IMR-90 (cell line): ENCODE measurements around the gene MBD1. TPM values are rescaled to one million over a fixed set of nuclear protein-coding genes. Genes with fewer than 3 reads are reported as not detected.

Source experiments
- ATAC-seq: fragments of 200-7000 bp; cut with Tn5 transposase; 2 replicates; pipeline ENCODE4 v1.9.1; 2020; ENCODE audit warnings: low read depth, mild to moderate bottlenecking, moderate library complexity
- BruUV-seq: library from RNA; stranded (reverse); fragments of 400-500 nt; replicated peaks from 2 replicates; lab custom pipeline; 2021; lab: Mats Ljungman, UMichigan
- CTCF ChIA-PET: fragments of 300-600 bp; formaldehyde crosslinking; extraction: SDS; loops from one replicate; lab custom pipeline; 2021; ENCODE audit warnings: antibody characterized with exemption; lab: Yijun Ruan, JAX
- POLR2A ChIA-PET: fragments of 300-600 bp; sonication (Branson Sonifier 250); formaldehyde crosslinking; loops from one replicate; lab custom pipeline; 2022; ENCODE audit warnings: antibody characterized with exemption; ENCODE audit not compliant: unreplicated experiment; lab: Charles Lee
- DNase-seq: peaks from one replicate; pipeline ENCODE4 v3.0.0; 2013
- H2AFZ ChIP-seq: replicated peaks from 2 replicates; pipeline ENCODE3; 2013; ENCODE audit warnings: low read length, mild to moderate bottlenecking; ENCODE audit not compliant: poor library complexity
- H2AK5ac ChIP-seq: 2 replicates; pipeline ENCODE4 v1.6.1; 2013; ENCODE audit warnings: low read depth, low read length, inconsistent platforms
- H2AK9ac ChIP-seq: replicated peaks from 2 replicates; pipeline ENCODE3; 2013; ENCODE audit warnings: mild to moderate bottlenecking, low read depth, low read length, moderate library complexity; ENCODE audit not compliant: poor library complexity
- H2BK120ac ChIP-seq: 2 replicates; pipeline ENCODE4 v1.6.1; 2013; ENCODE audit warnings: low read depth, low read length, inconsistent platforms
- H2BK15ac ChIP-seq: 3 replicates; pipeline ENCODE4 v1.6.1; 2013; ENCODE audit warnings: low read depth, low read length, inconsistent platforms
- H2BK20ac ChIP-seq: 2 replicates; pipeline ENCODE4 v1.6.1; 2013; ENCODE audit warnings: low read depth, mild to moderate bottlenecking, inconsistent platforms, low read length, moderate library complexity
- H2BK5ac ChIP-seq: 2 replicates; pipeline ENCODE4 v1.6.1; 2013; ENCODE audit warnings: mild to moderate bottlenecking, low read depth, low read length, inconsistent platforms; ENCODE audit not compliant: poor library complexity, severe bottlenecking
- H3K14ac ChIP-seq: replicated peaks from 2 replicates; pipeline ENCODE4 v1.6.1; 2013; ENCODE audit warnings: low read depth, low read length, inconsistent platforms
- H3K18ac ChIP-seq: 2 replicates; pipeline ENCODE4 v1.6.1; 2013; ENCODE audit warnings: low read depth, low read length, control low read depth
- H3K23ac ChIP-seq: 2 replicates; pipeline ENCODE4 v1.6.1; 2013; ENCODE audit warnings: low read depth, low read length, inconsistent platforms
- H3K27ac ChIP-seq: 2 replicates; pipeline ENCODE4 v1.5.1; 2013; ENCODE audit warnings: mild to moderate bottlenecking, control low read depth, low read length; ENCODE audit not compliant: insufficient read depth
- H3K27me3 ChIP-seq: 2 replicates; pipeline ENCODE4 v1.6.1; 2013; ENCODE audit warnings: low read length; ENCODE audit not compliant: control insufficient read depth, insufficient read depth
- H3K36me3 ChIP-seq: 2 replicates; pipeline ENCODE4 v1.6.1; 2013; ENCODE audit warnings: low read length, mixed read lengths; ENCODE audit not compliant: control insufficient read depth, insufficient read depth
- H3K4ac ChIP-seq: 2 replicates; pipeline ENCODE4 v1.6.1; 2013; ENCODE audit warnings: low read depth, low read length, inconsistent platforms
- H3K4me1 ChIP-seq: 2 replicates; pipeline ENCODE4 v1.6.1; 2013; ENCODE audit warnings: low read length, mixed read lengths; ENCODE audit not compliant: control insufficient read depth, insufficient read depth
- H3K4me2 ChIP-seq: 2 replicates; pipeline ENCODE4 v1.6.1; 2013; ENCODE audit warnings: low read depth, mild to moderate bottlenecking, control low read depth, low read length, moderate library complexity
- H3K4me3 ChIP-seq: 2 replicates; pipeline ENCODE4 v1.5.1; 2013; ENCODE audit warnings: low read depth, mild to moderate bottlenecking, control low read depth, low read length, moderate library complexity; ENCODE audit not compliant: insufficient read depth
- H3K56ac ChIP-seq: 2 replicates; pipeline ENCODE4 v1.6.1; 2013; ENCODE audit warnings: low read length, inconsistent platforms; ENCODE audit not compliant: insufficient read depth; ENCODE audit errors: extremely low read depth
- H3K79me1 ChIP-seq, 2 experiments: 2 replicates each; pipeline ENCODE4 v1.6.1; 2013; ENCODE audit warnings: low read length in 2 of 2, inconsistent platforms in 1 of 2, low read depth in 1 of 2
- H3K9ac ChIP-seq: 2 replicates; pipeline ENCODE4 v1.6.1; 2013; ENCODE audit warnings: low read depth, low read length, control low read depth
- H3K9me1 ChIP-seq: 2 replicates; pipeline ENCODE4 v1.6.1; 2013; ENCODE audit warnings: low read length, inconsistent platforms; ENCODE audit not compliant: insufficient read depth
- H3K9me3 ChIP-seq: 2 replicates; pipeline ENCODE4 v1.6.1; 2013; ENCODE audit warnings: low read length; ENCODE audit not compliant: control insufficient read depth, insufficient read depth
- H4K20me1 ChIP-seq: 2 replicates; pipeline ENCODE4 v1.6.1; 2013; ENCODE audit warnings: low read length, inconsistent platforms; ENCODE audit not compliant: insufficient read depth
- H4K5ac ChIP-seq: 2 replicates; pipeline ENCODE4 v1.6.1; 2013; ENCODE audit warnings: mild to moderate bottlenecking, low read depth, low read length, control low read depth
- H4K8ac ChIP-seq, 2 experiments: 2 replicates each; pipeline ENCODE4 v1.6.1; 2013; ENCODE audit warnings: low read depth in 2 of 2, low read length in 2 of 2, control low read depth in 1 of 2, inconsistent platforms in 1 of 2
- H4K91ac ChIP-seq: 2 replicates; pipeline ENCODE4 v1.6.1; 2013; ENCODE audit warnings: low read depth, low read length, inconsistent platforms; ENCODE audit not compliant: insufficient read depth
- BHLHE40 ChIP-seq: fragments of 150-350 bp; IDR thresholded peaks from 2 replicates; pipeline ENCODE4 v1.6.1; 2016; ENCODE audit warnings: mild to moderate bottlenecking, low read depth, low read length
- CEBPB ChIP-seq: IDR thresholded peaks from 2 replicates; pipeline ENCODE4 v1.6.1; 2012; ENCODE audit warnings: low read depth, low read length, improper control_type of control experiment
- CHD1 ChIP-seq: IDR thresholded peaks from 2 replicates; pipeline ENCODE4 v1.6.1; 2012; ENCODE audit warnings: low read depth, low read length, improper control_type of control experiment
- CTCF ChIP-seq: conservative IDR thresholded peaks from 2 replicates; pipeline ENCODE4 v1.5.1; 2012; ENCODE audit warnings: mild to moderate bottlenecking, low read depth, low read length, improper control_type of control experiment
- ELK1 ChIP-seq: fragments of 150-350 bp; IDR thresholded peaks from 2 replicates; pipeline ENCODE4 v1.6.1; 2016; ENCODE audit warnings: low read depth, mild to moderate bottlenecking, low read length, moderate library complexity, borderline replicate concordance
- FOS ChIP-seq: fragments of 150-350 bp; IDR thresholded peaks from 2 replicates; pipeline ENCODE4 v1.6.1; 2016; ENCODE audit warnings: low read depth, low read length
- MAFK ChIP-seq: IDR thresholded peaks from 2 replicates; pipeline ENCODE4 v1.6.1; 2012; ENCODE audit warnings: low read depth, low read length, improper control_type of control experiment
- MAZ ChIP-seq: IDR thresholded peaks from 2 replicates; pipeline ENCODE4 v1.6.1; 2012; ENCODE audit warnings: low read depth, mild to moderate bottlenecking, low read length, improper control_type of control experiment, moderate library complexity, borderline replicate concordance
- MXI1 ChIP-seq: IDR thresholded peaks from 2 replicates; pipeline ENCODE4 v1.6.1; 2012; ENCODE audit warnings: low read depth, mild to moderate bottlenecking, low read length, moderate library complexity, borderline replicate concordance
- NFE2L2 ChIP-seq: fragments of 150-350 bp; IDR thresholded peaks from 2 replicates; pipeline ENCODE4 v1.6.1; 2016; ENCODE audit warnings: low read depth, mild to moderate bottlenecking, low read length
- POLR2A ChIP-seq: IDR thresholded peaks from 2 replicates; pipeline ENCODE4 v1.6.1; 2012; ENCODE audit warnings: mild to moderate bottlenecking, low read depth, low read length
- RAD21 ChIP-seq: IDR thresholded peaks from 2 replicates; pipeline ENCODE4 v1.6.1; 2012; ENCODE audit warnings: low read length, improper control_type of control experiment
- RCOR1 ChIP-seq: IDR thresholded peaks from 2 replicates; pipeline ENCODE4 v1.6.1; 2012; ENCODE audit warnings: mild to moderate bottlenecking, low read length, improper control_type of control experiment; ENCODE audit not compliant: insufficient replicate concordance
- SMC3 ChIP-seq: fragments of 150-350 bp; IDR thresholded peaks from 2 replicates; pipeline ENCODE4 v1.6.1; 2016; ENCODE audit warnings: low read depth, mild to moderate bottlenecking, antibody characterized with exemption, low read length, moderate library complexity
- USF2 ChIP-seq: fragments of 150-350 bp; IDR thresholded peaks from 2 replicates; pipeline ENCODE4 v1.6.1; 2017; ENCODE audit warnings: mild to moderate bottlenecking, antibody characterized with exemption, low read length, low read depth
- WGBS, 2 experiments: methylation state at CpG; one replicate each; pipeline versions ENCODE4 v1.1.5 to v1.1.7; 2013; ENCODE audit warnings: missing lambda C conversion rate in 2 of 2; ENCODE audit not compliant: insufficient read length in 1 of 2; ENCODE audit errors: extremely low coverage in 2 of 2; 5-methylcytosine and 5-hydroxymethylcytosine counted together
- dilution Hi-C: fragments of 300-500 bp; cut with HindIII; formaldehyde crosslinking; loops from one replicate; pipeline ENCODE4 v1.14.3; 2018; ENCODE audit warnings: low sequenced_read_pairs; ENCODE audit not compliant: unreplicated experiment
- in situ Hi-C: fragments of 300-500 bp; cut with MboI; formaldehyde crosslinking; loops from 3 replicates; pipeline ENCODE4 v1.14.3; 2019; ENCODE audit warnings: low sequenced_read_pairs, inconsistent platforms, mixed read lengths
- intact Hi-C: fragments of 100-400 bp; cut with micrococcal nuclease; formaldehyde crosslinking; loops from 2 replicates; pipeline ENCODE4 v1.10.0; 2022
- polyA plus RNA-seq, 3 experiments: library from polyadenylated mRNA; depleted of rRNA; stranded (reverse); fragments of >200 nt; gene quantifications; 2 replicates each; pipeline ENCODE4 v1.2.3, GENCODE V29; 2012; ENCODE audit warnings: low replicate concordance in 1 of 3
- total RNA-seq: library from RNA; depleted of rRNA; stranded (reverse); fragments of >200 nt; gene quantifications from 2 replicates; pipeline ENCODE4 v1.2.3, GENCODE V29; 2012

MBD1 gene
- total and polyA plus RNA-seq, 2 of the 4 experiments (the other 2 are of a cell fraction) = 31.7 to 56.5 TPM

- no peak overlapping the region for H4K91ac ChIP-seq
- H3K14ac ChIP-seq = no peak overlapping the region
- H3K9ac ChIP-seq = no peak overlapping the region
- ATAC-seq = no peak
- peaks cover 63% of the 10 kb centered on the region for H3K36me3 ChIP-seq
- ChIA-PET CTCF (no interaction called here), POLR2A (no interaction called here)
- no peak overlapping the region for H3K4me2 ChIP-seq
- no peaks in the 10 kb centered on the region for H3K9me3 ChIP-seq
- no peak overlapping the region for H3K18ac ChIP-seq
- 100% methylated on average over 4 of the region's 4 CpGs; no CpG with 5 or more reads in 1 of the 2 experiments for WGBS, 2 experiments
- no peaks in the 10 kb centered on the region for H3K27me3 ChIP-seq
- dilution Hi-C loops = no loop called here
- H3K4me3 ChIP-seq = no peak overlapping the region
- intact Hi-C loops = no loop called here
- no TSS peak for BruUV-seq
- H3K23ac ChIP-seq = no peak overlapping the region
- H4K20me1 ChIP-seq = peaks cover 10% of the 10 kb centered on the region
- no peak overlapping the region for H4K5ac ChIP-seq
- no peak overlapping the region for H3K56ac ChIP-seq
- no peak overlapping the region for H2BK15ac ChIP-seq
- H3K79me1 ChIP-seq = peaks cover 16 to 52% of the 10 kb centered on the region in 2 experiments
- H3K27ac ChIP-seq = no peak overlapping the region
- in situ Hi-C loops = loop anchor here (25.0 kb wide), 2 partner anchors 761 to 1639 kb away; partner anchors contain the start of gene SMAD4
- H4K8ac ChIP-seq = no peak overlapping the region
- peaks cover 6% of the 10 kb centered on the region for H3K4me1 ChIP-seq
- H2AFZ ChIP-seq = no peak overlapping the region
- TF ChIP-seq RCOR1 (no peak), FOS (no peak), USF2 (no peak), ELK1 (no peak), BHLHE40 (no peak), RAD21 (no peak), POLR2A (no peak), MAFK (no peak), SMC3 (no peak), MAZ (no peak), CTCF (no peak), CEBPB (no peak), CHD1 (no peak), NFE2L2 (no peak), MXI1 (no peak)
- no peak overlapping the region for H2BK120ac ChIP-seq
- H3K4ac ChIP-seq = no peak overlapping the region
- no peak overlapping the region for H2BK5ac ChIP-seq
- H3K9me1 ChIP-seq = peaks cover 20% of the 10 kb centered on the region; the same call in 1 of the 2 replicates
- no peak for DNase-seq
- H2BK20ac ChIP-seq = no peak overlapping the region
- H2AK9ac ChIP-seq = no peak overlapping the region
- H2AK5ac ChIP-seq = no peak overlapping the region
These were observed 4.9 kb downstream of the MBD1 start for GRCh38 chr18:50276452-50276851.
